DMS153 (cell line): ENCODE data around the gene TBX5.
"Not testable (repeated sequence)": the region's sequence is repeated elsewhere in the genome, so short reads cannot be mapped to it uniquely, and the experiment has no call there.

Experiments used
- DNase-seq: peaks from one replicate; lab custom pipeline; 2025; lab: John Stamatoyannopoulos, UW

Gene TBX5

GRCh38 chr12:114371733-114372132, 34.2 kb downstream of the TBX5 start:
- DNase-seq = no peak

GRCh38 chr12:114371250-114371649, 34.7 kb downstream of the TBX5 start:
- DNase-seq = peak; percentile 12

DNA sequence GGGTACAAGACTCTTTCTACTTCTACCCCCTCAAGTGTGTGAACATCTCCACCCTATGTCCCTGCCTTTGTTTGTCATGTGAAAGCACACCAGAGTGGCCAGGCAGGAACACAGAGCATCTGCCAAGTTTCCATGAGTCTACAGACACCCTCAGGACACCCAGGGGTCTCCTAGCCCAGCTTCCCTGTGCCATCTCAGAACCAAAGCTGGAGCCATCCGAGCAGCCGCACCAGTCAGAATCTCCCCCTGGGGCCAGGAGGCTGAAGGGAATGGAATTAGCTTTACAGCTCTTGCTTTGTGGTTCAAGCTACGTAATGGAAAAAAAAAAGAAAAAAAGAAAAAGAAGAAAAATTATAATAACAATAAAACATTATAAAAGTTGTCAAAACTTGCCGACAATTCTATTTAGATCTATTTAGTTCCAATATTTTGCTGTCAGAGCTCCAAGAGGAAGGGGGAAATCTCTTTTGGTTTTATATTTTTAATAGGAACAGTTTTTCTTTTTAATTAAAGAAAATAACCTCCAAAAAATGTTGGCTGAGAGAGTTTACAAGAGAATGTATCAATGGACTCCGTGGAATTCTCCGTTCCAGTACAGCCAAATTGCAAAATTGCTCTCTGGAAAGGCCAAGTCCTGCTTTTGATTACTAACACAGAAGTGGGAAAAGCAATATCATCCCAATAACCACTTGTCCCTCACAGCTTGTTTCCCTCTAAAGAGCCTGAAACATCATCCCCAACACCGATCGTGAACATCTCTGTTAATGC, 37.1 kb downstream of the TBX5 start:
- DNase-seq = no peak

- no peak for DNase-seq
Observed at GRCh38 chr12:114361992-114362391, 44.0 kb downstream of the TBX5 start.

DNA sequence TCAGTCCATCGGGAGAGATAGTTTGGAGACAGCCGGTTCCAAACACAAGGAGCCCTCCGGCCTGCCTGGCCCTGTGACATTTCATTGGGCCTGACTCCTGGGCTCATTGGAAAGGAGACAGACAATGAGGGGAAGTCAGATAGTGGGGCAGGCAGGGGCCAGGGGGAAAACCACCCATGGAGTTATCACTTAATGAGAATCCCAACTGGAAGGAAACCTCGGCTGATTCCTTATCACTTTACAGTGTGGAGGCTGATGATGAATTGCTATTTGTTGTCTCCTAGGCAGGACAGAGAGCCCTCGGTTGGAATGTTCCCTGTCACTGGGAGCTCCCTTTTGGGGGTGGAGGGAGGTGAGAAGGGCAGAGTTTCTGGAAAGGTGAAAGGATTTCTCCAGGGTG, 44.4 kb downstream of the TBX5 start:
- no peak for DNase-seq

GRCh38 chr12:114360485-114360884, 45.5 kb downstream of the TBX5 start:
- no peak for DNase-seq

GRCh38 chr12:114355389-114356088, 50.4 kb downstream of the TBX5 start:
- DNase-seq = no peak

DNA sequence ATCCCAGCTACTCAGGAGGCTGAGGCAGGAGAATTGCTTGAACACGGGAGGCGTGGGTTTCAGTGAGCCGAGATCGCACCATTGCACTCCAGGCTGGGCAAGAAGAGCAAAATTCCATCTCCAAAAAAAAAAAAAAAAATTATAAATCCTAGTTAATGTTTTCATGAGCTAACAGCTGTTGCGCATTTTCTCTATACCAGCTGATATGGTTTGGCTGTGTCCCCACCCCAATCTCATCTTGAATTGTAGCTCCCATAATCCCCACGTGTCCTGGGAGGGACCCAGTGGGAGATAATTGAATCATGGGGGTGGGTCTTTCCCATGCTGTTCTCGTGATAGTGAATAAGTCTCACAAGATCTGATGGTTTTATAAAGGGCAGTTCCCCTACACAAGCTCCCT, 56.7 kb downstream of the TBX5 start:
- DNase-seq = not testable (repeated sequence)

GRCh38 chr12:114347861-114348260, 58.1 kb downstream of the TBX5 start:
- DNase-seq = no peak

DNA sequence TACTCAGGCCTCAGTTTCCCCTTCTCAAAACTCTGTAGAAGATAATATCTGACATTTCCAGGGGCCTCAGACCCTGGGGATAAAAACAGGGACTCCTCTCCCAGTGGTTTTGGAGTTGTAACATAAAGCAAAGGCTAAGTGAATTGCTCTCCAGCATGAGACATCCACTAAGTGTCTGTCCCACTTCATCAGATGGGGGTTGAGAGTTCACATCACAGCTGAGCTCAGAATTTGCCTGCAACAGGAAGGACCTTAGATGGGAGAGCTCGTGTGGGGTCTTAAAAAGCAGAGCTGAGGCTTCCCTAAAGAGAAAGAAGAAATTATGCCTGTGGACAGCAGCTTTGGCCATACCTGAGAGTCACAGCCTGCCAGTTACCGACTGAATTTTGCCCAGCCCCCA, 61.1 kb downstream of the TBX5 start:
- no peak for DNase-seq

DNA sequence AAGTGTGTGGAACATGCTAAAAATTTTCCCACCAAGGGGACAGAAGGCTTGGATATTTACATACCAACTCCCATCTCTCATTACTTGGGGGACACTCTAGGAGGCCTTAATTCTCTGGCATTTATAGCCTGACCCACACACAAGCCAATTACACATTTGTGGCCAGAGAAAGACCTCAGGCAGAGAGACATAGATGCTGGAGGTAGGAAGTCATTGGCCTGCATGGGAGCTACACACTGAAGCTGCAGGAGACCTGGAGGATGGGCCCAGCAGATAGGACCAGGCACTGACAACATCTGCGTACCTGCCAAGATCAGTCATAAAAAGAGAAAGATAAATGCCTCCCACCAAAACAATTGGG, 61.7 kb downstream of the TBX5 start:
- DNase-seq = no peak

DNA sequence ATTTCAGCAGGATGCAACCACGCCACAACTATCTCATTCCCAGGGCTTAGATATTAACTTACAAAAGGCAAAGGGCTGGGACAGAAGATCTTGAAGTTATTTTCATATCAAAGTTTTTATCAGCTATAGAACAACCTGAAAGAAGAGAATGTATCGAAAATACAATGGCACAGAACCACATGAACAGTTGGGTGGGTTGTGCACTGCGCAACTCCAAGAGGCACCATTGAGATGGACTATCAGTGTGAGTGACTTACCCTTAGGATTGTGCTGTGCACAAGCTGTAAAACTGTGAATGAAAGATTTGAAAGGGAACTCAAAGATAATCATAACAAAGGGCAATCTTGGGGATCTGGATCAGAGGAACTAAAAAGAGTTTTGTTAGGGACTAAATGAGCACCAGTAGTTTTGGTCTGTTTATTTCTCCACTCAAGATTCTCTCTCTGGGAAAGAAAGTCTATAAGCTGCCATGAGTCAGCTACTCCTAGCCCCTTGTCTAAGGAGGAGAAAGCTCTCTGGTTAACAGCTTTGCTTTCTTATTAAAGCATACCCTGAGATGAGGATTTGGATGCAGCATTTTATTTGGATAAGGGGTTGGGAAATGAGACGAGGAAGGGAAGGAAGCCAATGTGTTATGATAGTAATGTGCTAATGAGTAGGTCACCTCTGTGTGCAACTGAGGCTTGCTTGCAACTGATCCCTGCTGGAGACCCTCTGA, 62.2 kb downstream of the TBX5 start:
- DNase-seq = no peak

DNA sequence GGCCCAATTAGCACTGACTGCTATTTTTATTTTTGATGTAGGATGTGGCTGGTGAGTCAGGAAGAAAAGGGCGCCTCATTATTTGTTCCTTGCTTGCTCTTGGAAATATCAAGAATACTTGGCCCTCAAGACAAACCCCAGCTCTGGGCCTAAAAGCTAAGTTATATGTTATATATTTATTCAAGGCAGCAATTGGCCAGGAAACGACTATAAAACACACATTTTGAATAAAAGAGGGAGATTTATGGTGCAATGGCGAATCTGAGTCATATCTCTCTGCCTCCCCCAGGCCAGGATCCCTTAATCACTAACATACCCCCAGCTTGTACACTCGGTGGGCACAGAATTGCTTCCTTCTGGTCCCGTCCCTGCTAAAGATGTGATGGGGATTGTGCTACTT, 63.3 kb downstream of the TBX5 start:
- DNase-seq = no peak

DNA sequence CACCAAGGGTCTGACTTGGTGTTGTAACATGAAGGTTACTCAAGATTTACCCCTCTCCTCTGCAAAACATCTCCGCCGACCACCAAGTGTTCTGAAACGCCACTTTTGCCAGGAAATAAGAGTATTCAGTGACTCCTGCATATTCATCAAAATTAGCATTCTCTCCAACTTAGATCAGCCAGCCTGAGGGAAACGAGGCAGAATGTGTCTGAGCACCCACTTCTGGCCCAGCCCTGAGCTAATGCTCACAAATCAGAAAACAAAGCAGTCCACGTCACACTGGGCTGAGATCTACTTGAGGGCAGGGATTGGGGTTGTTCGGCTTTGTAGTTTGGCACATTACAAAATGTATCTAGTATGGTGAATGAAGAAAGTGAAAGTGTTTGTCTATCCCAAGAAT, 64.3 kb downstream of the TBX5 start:
- DNase-seq = no peak

GRCh38 chr12:114340231-114340630, 65.7 kb downstream of the TBX5 start:
- no peak for DNase-seq

GRCh38 chr12:114339626-114340025, 66.3 kb downstream of the TBX5 start:
- no peak for DNase-seq

DNA sequence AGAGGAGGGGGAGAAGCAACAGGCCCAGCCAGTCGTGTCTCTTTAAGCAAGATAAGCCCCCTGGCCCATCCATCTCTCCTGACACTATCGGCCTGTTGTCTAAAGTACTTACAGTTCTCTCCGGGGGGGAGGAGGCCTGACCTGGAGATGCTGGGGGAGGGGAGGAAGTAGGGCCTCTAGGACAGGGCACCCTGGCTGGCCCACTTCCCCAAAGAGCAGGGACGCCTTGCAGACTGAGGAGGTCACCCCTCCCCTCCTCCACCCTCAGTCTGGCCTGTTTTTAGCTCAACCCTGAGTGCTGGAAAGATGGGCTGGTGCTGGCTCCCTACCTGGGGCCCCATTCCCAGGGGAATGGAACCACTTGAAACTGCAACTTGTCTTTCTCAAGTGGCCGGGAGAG, 70.3 kb downstream of the TBX5 start:
- DNase-seq = no peak

DNA sequence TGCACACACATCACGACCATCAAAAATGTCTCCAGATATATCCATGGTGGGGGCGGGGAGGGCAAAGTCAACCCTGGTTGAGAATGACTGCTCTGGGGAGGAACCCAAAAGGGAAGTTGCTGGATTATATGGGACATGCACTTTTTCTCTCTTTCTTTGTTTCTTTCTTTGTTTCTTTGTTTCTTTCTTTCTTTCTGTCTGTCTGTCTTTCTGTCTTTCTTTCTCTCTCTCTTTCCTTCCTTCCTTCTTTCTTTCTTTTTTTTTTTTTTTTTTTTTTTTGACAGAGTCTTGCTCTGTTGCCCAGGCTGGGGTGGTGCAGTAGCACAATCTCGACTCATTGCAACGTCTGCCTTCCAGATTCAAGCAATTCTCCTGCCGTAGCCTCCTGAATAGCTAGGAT, 71.5 kb downstream of the TBX5 start:
- DNase-seq = no peak

- DNase-seq = no peak
Observed at GRCh38 chr12:114328292-114328691, 77.7 kb downstream of the TBX5 start.

DNA sequence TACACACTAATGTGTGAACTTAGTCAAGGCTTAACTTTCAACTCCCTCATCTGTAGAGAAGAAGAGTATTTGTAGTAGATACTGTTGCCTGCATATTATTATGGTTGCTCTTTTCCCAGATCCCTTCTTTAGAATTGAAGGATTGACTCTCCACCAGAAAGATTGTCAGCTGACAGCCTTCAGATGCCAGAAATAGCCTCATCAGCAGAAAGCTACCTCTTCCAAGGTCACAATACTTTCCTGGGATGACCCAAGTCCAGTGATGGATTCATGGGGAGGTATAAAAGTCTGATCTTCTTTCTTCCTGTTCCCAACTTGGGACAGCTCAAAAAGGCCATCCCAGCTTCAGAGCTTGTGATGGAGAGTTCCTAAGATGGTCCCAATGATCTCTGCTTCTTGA, 78.2 kb downstream of the TBX5 start:
- DNase-seq = no peak

DNA sequence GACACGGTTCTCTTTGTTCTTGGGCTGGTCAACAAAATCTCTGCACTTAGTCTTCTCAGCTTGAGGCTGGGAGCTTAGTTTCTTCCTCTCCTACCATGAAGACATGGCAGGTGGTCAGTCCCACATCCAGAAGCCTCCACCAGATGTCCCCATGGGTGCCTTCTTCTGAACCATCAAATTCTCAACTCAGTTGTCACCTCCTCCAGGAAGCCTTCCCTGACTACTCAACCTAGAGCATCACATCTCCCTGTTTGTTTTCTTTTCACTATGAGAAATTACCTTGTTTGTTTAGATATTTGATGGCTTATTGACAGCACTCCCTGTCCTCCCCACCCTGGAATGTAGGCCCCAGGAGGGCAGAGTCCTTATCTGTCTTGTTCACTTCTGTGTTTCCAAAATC, 84.4 kb downstream of the TBX5 start:
- DNase-seq = no peak

DNA sequence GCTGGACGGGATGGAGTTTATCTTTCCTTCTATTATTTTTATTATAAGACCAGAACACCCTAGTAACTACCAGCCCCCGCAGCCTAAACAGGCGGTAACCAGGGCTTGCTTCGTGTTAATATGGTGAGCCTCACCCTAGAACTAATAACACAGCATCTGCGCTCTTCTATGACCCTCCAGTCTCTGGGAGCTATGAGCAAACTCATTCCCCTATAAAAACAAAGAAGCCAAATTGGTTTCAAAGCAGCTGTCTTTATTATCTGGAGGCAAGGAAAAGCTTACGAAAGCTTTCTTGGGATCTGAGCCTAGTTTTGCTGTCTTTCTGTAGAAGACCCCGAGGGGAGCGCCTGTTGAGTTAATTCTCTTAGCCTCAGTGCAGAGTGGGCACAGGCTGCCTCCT, 85.0 kb downstream of the TBX5 start:
- no peak for DNase-seq

GRCh38 chr12:114320101-114320500, 85.8 kb downstream of the TBX5 start:
- no peak for DNase-seq
